SK-N-SH treated with all-trans-retinoic acid at 6 μM for 48 hours (cell line): ENCODE data around the gene INPP5E.
"Not testable (repeated sequence)": the region's sequence is repeated elsewhere in the genome, so short reads cannot be mapped to it uniquely, and the experiment has no call there.

Source experiments
- ARNTL ChIP-seq: fragments of 450-650 bp; formaldehyde crosslinking; IDR thresholded peaks from 2 replicates; pipeline ENCODE4 v1.5.0; 2020; ENCODE audit warnings: low read depth, mild to moderate bottlenecking, moderate library complexity, borderline replicate concordance
- GLIS3 ChIP-seq: fragments of 250-450 bp; sonication (Bioruptor Pico); IDR thresholded peaks from 2 replicates; pipeline ENCODE4 v1.5.0; 2020; ENCODE audit warnings: mild to moderate bottlenecking, moderate library complexity
- OSR1 ChIP-seq: fragments of 250-450 bp; sonication (Bioruptor Pico); IDR thresholded peaks from 2 replicates; pipeline ENCODE4 v1.8.0; 2022; ENCODE audit warnings: moderate library complexity, mild to moderate bottlenecking, inconsistent platforms
- RARB ChIP-seq: fragments of 250-450 bp; sonication (Bioruptor Pico); IDR thresholded peaks from 2 replicates; pipeline ENCODE4 v1.8.0; 2021; ENCODE audit warnings: mild to moderate bottlenecking, moderate library complexity
- SNAI2 ChIP-seq: fragments of 250-450 bp; sonication (Bioruptor Pico); IDR thresholded peaks from 2 replicates; pipeline ENCODE4 v1.5.0; 2020; ENCODE audit warnings: mild to moderate bottlenecking, moderate library complexity
- ZFP3 ChIP-seq: fragments of 250-450 bp; sonication (Bioruptor Pico); IDR thresholded peaks from 2 replicates; pipeline ENCODE4 v1.5.0; 2020; ENCODE audit warnings: mild to moderate bottlenecking, moderate library complexity
- ZNF565 ChIP-seq: fragments of 450-650 bp; formaldehyde crosslinking; conservative IDR thresholded peaks from 2 replicates; pipeline ENCODE4 v1.5.0; 2020; ENCODE audit warnings: low read depth, mild to moderate bottlenecking, moderate library complexity
- ZNF70 ChIP-seq: fragments of 450-650 bp; formaldehyde crosslinking; IDR thresholded peaks from 2 replicates; pipeline ENCODE4 v1.5.0; 2020; ENCODE audit warnings: mild to moderate bottlenecking, moderate library complexity
- ZNF8 ChIP-seq: fragments of 450-650 bp; formaldehyde crosslinking; IDR thresholded peaks from 2 replicates; pipeline ENCODE4 v1.5.0; 2020; ENCODE audit warnings: mild to moderate bottlenecking, moderate library complexity
- TF ChIP-seq, protein P1 (sequence below): fragments of 250-450 bp; sonication (Bioruptor Pico); IDR thresholded peaks from 2 replicates; pipeline ENCODE4 v1.8.0; 2020; ENCODE audit warnings: mild to moderate bottlenecking, moderate library complexity, borderline replicate concordance
- TF ChIP-seq, protein P2 (sequence below): fragments of 250-450 bp; sonication (Bioruptor Pico); IDR thresholded peaks from 2 replicates; pipeline ENCODE4 v1.5.1; 2020; ENCODE audit warnings: low read depth, mild to moderate bottlenecking, moderate library complexity
- TF ChIP-seq, protein P3 (sequence below): fragments of 250-450 bp; sonication (Bioruptor Pico); IDR thresholded peaks from 2 replicates; pipeline ENCODE4 v1.8.0; 2021; ENCODE audit warnings: low read depth, mild to moderate bottlenecking, moderate library complexity, borderline replicate concordance

DNA sequence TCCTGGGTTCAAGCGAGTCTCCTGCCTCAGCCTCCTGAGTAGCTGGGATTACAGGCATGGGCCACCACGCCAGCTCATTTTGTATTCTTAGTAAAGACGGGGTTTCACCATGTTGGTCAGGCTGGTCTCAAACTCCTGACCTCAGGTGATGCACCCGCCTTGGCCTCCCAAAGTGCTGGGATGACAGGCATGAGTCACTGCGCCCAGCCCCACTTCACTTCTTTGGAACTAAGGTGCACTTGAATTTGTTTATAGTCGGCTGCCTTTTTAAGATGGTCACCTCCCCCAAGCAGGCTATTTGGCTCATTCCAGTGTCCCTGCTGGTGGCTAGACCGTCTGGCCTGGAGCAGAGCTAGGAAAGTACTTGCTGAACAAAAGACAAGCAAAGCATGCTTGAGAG lies 14.3 kb downstream of the INPP5E start:
- TF ChIP-seq ZNF565; ARNTL (CRISPR knock-in tag); SNAI2 (CRISPR knock-in tag); RARB (CRISPR knock-in tag); ZNF8; GLIS3; ZFP3 (CRISPR knock-in tag); ZNF70; OSR1 (CRISPR knock-in tag): not testable (repeated sequence)
- TF ChIP-seq, protein P1, sequence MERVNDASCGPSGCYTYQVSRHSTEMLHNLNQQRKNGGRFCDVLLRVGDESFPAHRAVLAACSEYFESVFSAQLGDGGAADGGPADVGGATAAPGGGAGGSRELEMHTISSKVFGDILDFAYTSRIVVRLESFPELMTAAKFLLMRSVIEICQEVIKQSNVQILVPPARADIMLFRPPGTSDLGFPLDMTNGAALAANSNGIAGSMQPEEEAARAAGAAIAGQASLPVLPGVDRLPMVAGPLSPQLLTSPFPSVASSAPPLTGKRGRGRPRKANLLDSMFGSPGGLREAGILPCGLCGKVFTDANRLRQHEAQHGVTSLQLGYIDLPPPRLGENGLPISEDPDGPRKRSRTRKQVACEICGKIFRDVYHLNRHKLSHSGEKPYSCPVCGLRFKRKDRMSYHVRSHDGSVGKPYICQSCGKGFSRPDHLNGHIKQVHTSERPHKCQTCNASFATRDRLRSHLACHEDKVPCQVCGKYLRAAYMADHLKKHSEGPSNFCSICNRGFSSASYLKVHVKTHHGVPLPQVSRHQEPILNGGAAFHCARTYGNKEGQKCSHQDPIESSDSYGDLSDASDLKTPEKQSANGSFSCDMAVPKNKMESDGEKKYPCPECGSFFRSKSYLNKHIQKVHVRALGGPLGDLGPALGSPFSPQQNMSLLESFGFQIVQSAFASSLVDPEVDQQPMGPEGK = not testable (repeated sequence)
- TF ChIP-seq, protein P2, sequence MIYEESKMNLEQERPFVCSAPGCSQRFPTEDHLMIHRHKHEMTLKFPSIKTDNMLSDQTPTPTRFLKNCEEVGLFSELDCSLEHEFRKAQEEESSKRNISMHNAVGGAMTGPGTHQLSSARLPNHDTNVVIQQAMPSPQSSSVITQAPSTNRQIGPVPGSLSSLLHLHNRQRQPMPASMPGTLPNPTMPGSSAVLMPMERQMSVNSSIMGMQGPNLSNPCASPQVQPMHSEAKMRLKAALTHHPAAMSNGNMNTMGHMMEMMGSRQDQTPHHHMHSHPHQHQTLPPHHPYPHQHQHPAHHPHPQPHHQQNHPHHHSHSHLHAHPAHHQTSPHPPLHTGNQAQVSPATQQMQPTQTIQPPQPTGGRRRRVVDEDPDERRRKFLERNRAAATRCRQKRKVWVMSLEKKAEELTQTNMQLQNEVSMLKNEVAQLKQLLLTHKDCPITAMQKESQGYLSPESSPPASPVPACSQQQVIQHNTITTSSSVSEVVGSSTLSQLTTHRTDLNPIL (CRISPR knock-in tag) = not testable (repeated sequence)
- TF ChIP-seq, protein P3, sequence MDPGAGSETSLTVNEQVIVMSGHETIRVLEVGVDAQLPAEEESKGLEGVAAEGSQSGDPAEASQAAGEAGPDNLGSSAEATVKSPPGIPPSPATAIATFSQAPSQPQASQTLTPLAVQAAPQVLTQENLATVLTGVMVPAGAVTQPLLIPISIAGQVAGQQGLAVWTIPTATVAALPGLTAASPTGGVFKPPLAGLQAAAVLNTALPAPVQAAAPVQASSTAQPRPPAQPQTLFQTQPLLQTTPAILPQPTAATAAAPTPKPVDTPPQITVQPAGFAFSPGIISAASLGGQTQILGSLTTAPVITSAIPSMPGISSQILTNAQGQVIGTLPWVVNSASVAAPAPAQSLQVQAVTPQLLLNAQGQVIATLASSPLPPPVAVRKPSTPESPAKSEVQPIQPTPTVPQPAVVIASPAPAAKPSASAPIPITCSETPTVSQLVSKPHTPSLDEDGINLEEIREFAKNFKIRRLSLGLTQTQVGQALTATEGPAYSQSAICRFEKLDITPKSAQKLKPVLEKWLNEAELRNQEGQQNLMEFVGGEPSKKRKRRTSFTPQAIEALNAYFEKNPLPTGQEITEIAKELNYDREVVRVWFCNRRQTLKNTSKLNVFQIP (CRISPR knock-in tag) = not testable (repeated sequence)
